HepG2 (cell line): ENCODE measurements around the gene METAP1D. TPM values are rescaled to one million over a fixed set of nuclear protein-coding genes. Genes with fewer than 3 reads are reported as not detected.
A peak's percentile ranks its signal among the peaks of the same experiment; 100 is the strongest.

Experiments
- AKAP8 ChIP-seq: sonication (generic); formaldehyde crosslinking; IDR thresholded peaks from 2 replicates; pipeline ENCODE4 v1.5.1; 2020; ENCODE audit warnings: mild to moderate bottlenecking, missing genetic modification reagents
- ARHGAP35 ChIP-seq: sonication (generic); formaldehyde crosslinking; IDR thresholded peaks from 2 replicates; pipeline ENCODE4 v1.9.0; 2022; ENCODE audit warnings: mild to moderate bottlenecking, inconsistent platforms, moderate library complexity, missing genetic modification reagents, borderline replicate concordance
- BRD4 ChIP-seq: sonication (generic); formaldehyde crosslinking; IDR thresholded peaks from 2 replicates; pipeline ENCODE4 v1.4.0; 2020; ENCODE audit warnings: missing genetic modification reagents
- CREB1 ChIP-seq, 2 experiments: fragments of 450-650 bp in 1 of 2; IDR thresholded peaks; 2 replicates each; pipeline ENCODE4 v1.6.1; 2016 to 2017; ENCODE audit warnings: control low read depth in 1 of 2, mild to moderate bottlenecking in 1 of 2, missing compliant biosample characterization in 1 of 2, missing genetic modification characterization in 1 of 2
- EEA1 ChIP-seq: sonication (generic); formaldehyde crosslinking; IDR thresholded peaks from 2 replicates; pipeline ENCODE4 v1.5.1; 2020; ENCODE audit warnings: mild to moderate bottlenecking, missing genetic modification reagents, borderline replicate concordance
- ETV5 ChIP-seq: IDR thresholded peaks from 2 replicates; pipeline ENCODE4 v1.6.1; 2018; ENCODE audit warnings: missing biosample characterization, missing genetic modification reagents, inconsistent platforms, borderline replicate concordance
- FOSL1 ChIP-seq: sonication (generic); formaldehyde crosslinking; IDR thresholded peaks from 2 replicates; pipeline ENCODE4 v1.9.0; 2021; ENCODE audit warnings: missing genetic modification reagents, borderline replicate concordance
- GTF2F1 ChIP-seq: fragments of 150-350 bp; IDR thresholded peaks from 2 replicates; pipeline ENCODE4 v1.6.1; 2014; ENCODE audit warnings: low read length
- HES4 ChIP-seq: sonication (generic); formaldehyde crosslinking; IDR thresholded peaks from 2 replicates; pipeline ENCODE4 v1.9.0; 2021; ENCODE audit warnings: mild to moderate bottlenecking, missing genetic modification reagents, borderline replicate concordance
- MTA3 ChIP-seq: sonication (generic); formaldehyde crosslinking; IDR thresholded peaks from 2 replicates; pipeline ENCODE4 v1.4.0; 2020; ENCODE audit warnings: missing genetic modification reagents
- NFE2L2 ChIP-seq: fragments of 150-350 bp; IDR thresholded peaks from 2 replicates; pipeline ENCODE4 v1.6.1; 2014; ENCODE audit warnings: low read length
- PHF8 ChIP-seq: sonication (generic); formaldehyde crosslinking; IDR thresholded peaks from 2 replicates; pipeline ENCODE4 v1.5.0; 2020; ENCODE audit warnings: missing genetic modification reagents
- RFX1 ChIP-seq: fragments of 450-650 bp; IDR thresholded peaks from 2 replicates; pipeline ENCODE4 v1.6.1; 2017
- SMARCE1 ChIP-seq: fragments of 450-650 bp; IDR thresholded peaks from 2 replicates; pipeline ENCODE4 v1.6.1; 2017; ENCODE audit warnings: borderline replicate concordance
- TBL1XR1 ChIP-seq: fragments of 150-350 bp; IDR thresholded peaks from 2 replicates; pipeline ENCODE4 v1.6.1; 2014; ENCODE audit warnings: borderline replicate concordance, low read length; ENCODE audit not compliant: partially characterized antibody
- TRIM24 ChIP-seq: sonication (generic); formaldehyde crosslinking; IDR thresholded peaks from 2 replicates; pipeline ENCODE4 v1.8.0; 2022; ENCODE audit warnings: mild to moderate bottlenecking, missing genetic modification reagents
- ZFP36L1 ChIP-seq: sonication (generic); formaldehyde crosslinking; IDR thresholded peaks from 2 replicates; pipeline ENCODE4 v1.8.0; 2022; ENCODE audit warnings: mild to moderate bottlenecking, missing genetic modification reagents, moderate library complexity
- ZNF101 ChIP-seq: sonication (generic); formaldehyde crosslinking; IDR thresholded peaks from 2 replicates; pipeline ENCODE4 v1.4.0; 2020; ENCODE audit warnings: mild to moderate bottlenecking, low read depth, missing genetic modification reagents, borderline replicate concordance
- ZNF251 ChIP-seq: sonication (generic); formaldehyde crosslinking; IDR thresholded peaks from 2 replicates; pipeline ENCODE4 v1.9.0; 2021; ENCODE audit warnings: mild to moderate bottlenecking, missing genetic modification reagents
- ZNF30 ChIP-seq: sonication (generic); formaldehyde crosslinking; IDR thresholded peaks from 2 replicates; pipeline ENCODE4 v1.5.0; 2020; ENCODE audit warnings: mild to moderate bottlenecking, missing genetic modification reagents
- ZNF446 ChIP-seq: sonication (generic); formaldehyde crosslinking; IDR thresholded peaks from 2 replicates; pipeline ENCODE4 v1.5.0; 2020; ENCODE audit warnings: mild to moderate bottlenecking, missing genetic modification reagents
- ZNF562 ChIP-seq: sonication (generic); formaldehyde crosslinking; IDR thresholded peaks from 2 replicates; pipeline ENCODE4 v1.8.0; 2022; ENCODE audit warnings: missing genetic modification reagents, borderline replicate concordance
- ZNF614 ChIP-seq: IDR thresholded peaks from 2 replicates; pipeline ENCODE4 v1.6.1; 2018; ENCODE audit warnings: missing biosample characterization, missing genetic modification reagents, inconsistent platforms, borderline replicate concordance
- ZNF776 ChIP-seq: sonication (generic); formaldehyde crosslinking; IDR thresholded peaks from 2 replicates; pipeline ENCODE4 v1.4.0; 2020; ENCODE audit warnings: mild to moderate bottlenecking, missing genetic modification reagents
- polyA plus RNA-seq, 8 experiments: library from polyadenylated mRNA; depleted of rRNA in 3 of 8; stranded (reverse) in 7 of 8; unstranded in 1 of 8; fragments of >200 nt; fragmentation: Illumina TruSeq in 4 of 8; extraction: Trizol in 4 of 8; gene quantifications; 2 replicates each; pipeline versions ENCODE4 v1.2.1 to v1.2.3, GENCODE V29; 2011 to 2016; ENCODE audit warnings: low read depth in 4 of 8, missing spikeins in 1 of 8, mixed read lengths in 1 of 8; ENCODE audit not compliant: insufficient read depth in 1 of 8
- total RNA-seq, 5 experiments: library from RNA; depleted of rRNA; stranded (reverse); fragments of >200 nt; fragmentation: Illumina TruSeq; extraction: Trizol; gene quantifications; 2 replicates each; pipeline ENCODE4 v1.2.3, GENCODE V29; 2016; ENCODE audit warnings: low read depth in 1 of 5
- TF ChIP-seq, protein P1 (sequence below): sonication (generic); formaldehyde crosslinking; IDR thresholded peaks from 2 replicates; pipeline ENCODE4 v1.9.0; 2021; ENCODE audit warnings: missing genetic modification reagents, mild to moderate bottlenecking, borderline replicate concordance
- TF ChIP-seq, protein P2 (sequence below): sonication (generic); formaldehyde crosslinking; IDR thresholded peaks from 2 replicates; pipeline ENCODE4 v1.5.0; 2020; ENCODE audit warnings: missing genetic modification reagents, mild to moderate bottlenecking, borderline replicate concordance

METAP1D gene
- total and polyA plus RNA-seq, 2 of the 13 experiments (the other 11 are each of a cell fraction or from before 2014, with no cell fraction given): 14.7 to 21.6 TPM

DNA sequence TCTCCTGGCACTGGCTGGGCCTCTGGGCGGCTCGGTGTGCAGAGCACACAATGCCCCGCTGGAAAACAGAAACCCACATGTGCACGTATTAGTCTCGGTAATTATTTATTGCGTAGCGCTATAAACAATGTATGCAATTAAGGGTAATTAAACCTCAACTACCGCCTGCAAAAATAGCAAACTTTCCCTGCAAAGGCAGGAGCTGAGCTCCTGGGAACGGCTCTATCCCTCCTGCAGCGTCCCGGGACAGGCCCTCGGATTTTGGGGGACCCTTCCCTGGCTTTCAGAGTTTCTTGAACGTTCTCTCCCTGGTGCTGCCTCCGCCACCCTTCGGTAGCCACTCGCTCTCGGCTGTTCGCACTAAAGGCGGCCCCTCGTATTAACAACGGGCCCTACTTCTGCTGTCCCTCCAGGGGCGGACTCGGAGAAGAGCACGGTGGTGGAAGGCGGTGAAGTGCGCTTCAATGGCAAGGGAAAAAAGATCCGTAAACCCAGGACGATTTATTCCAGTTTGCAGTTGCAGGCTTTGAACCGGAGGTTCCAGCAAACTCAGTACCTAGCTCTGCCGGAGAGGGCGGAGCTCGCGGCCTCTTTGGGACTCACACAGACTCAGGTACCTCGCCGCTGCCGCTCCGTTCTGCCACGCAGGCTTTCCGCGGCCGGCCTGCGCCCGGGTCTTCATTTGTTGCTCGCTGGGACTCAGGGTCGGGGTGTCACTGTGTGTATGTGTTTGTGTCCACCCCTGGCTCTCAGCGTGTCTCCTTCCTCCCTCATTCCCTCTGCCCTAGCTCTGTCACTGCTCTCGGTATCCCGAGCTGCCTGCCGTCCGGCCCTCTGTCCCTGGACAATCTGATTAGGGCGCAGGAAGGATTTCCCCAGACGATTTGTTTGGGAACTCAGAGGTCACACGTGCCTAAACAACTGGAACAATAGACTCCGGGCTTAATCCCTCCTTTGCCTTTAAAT, 86.8 kb downstream of the METAP1D start (continued):
- TF ChIP-seq ZNF101 (CRISPR knock-in tag) (no peak), EEA1 (CRISPR knock-in tag) (no peak), ETV5 (CRISPR knock-in tag) (no peak), RFX1 (no peak), ZNF251 (no peak), SMARCE1 (no peak), ARHGAP35 (no peak), GTF2F1 (no peak), MTA3 (no peak), ZNF30 (CRISPR knock-in tag) (no peak), PHF8 (no peak; the same call in 1 of the 2 replicates), TRIM24 (CRISPR knock-in tag) (no peak), ZNF562 (CRISPR knock-in tag) (no peak), ZNF446 (CRISPR knock-in tag) (no peak), AKAP8 (no peak), BRD4 (CRISPR knock-in tag) (no peak), ZFP36L1 (CRISPR knock-in tag) (no peak), NFE2L2 (no peak), TBL1XR1 (no peak), HES4 (CRISPR knock-in tag) (no peak), CREB1 (IDR thresholded peaks at IDR 0.05) (no peak), CREB1 (CRISPR knock-in tag; IDR thresholded peaks at IDR 0.05) (no peak), FOSL1 (CRISPR knock-in tag) (no peak), ZNF776 (0 out of 2 replicates have a peak, but pooled peaks have one; percentile 26), ZNF614 (CRISPR knock-in tag) (no peak)
- TF ChIP-seq, protein P1, sequence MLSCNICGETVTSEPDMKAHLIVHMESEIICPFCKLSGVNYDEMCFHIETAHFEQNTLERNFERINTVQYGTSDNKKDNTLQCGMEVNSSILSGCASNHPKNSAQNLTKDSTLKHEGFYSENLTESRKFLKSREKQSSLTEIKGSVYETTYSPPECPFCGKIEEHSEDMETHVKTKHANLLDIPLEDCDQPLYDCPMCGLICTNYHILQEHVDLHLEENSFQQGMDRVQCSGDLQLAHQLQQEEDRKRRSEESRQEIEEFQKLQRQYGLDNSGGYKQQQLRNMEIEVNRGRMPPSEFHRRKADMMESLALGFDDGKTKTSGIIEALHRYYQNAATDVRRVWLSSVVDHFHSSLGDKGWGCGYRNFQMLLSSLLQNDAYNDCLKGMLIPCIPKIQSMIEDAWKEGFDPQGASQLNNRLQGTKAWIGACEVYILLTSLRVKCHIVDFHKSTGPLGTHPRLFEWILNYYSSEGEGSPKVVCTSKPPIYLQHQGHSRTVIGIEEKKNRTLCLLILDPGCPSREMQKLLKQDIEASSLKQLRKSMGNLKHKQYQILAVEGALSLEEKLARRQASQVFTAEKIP (CRISPR knock-in tag): no peak
- TF ChIP-seq, protein P2, sequence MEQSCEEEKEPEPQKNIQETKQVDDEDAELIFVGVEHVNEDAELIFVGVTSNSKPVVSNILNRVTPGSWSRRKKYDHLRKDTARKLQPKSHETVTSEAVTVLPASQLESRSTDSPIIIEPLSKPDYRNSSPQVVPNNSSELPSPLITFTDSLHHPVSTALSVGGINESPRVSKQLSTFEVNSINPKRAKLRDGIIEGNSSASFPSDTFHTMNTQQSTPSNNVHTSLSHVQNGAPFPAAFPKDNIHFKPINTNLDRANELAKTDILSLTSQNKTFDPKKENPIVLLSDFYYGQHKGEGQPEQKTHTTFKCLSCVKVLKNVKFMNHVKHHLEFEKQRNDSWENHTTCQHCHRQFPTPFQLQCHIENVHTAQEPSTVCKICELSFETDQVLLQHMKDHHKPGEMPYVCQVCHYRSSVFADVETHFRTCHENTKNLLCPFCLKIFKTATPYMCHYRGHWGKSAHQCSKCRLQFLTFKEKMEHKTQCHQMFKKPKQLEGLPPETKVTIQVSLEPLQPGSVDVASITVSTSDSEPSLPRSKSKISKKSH (CRISPR knock-in tag): no peak
